BJ (cell line): ENCODE results near the gene SORCS2. TPM values are rescaled to one million over a fixed set of nuclear protein-coding genes. Genes with fewer than 3 reads are reported as not detected.

Source experiments
- CTCF ChIA-PET: fragments of 350-600 bp; formaldehyde crosslinking; extraction: SDS; loops from one replicate; lab custom pipeline; 2021; ENCODE audit warnings: antibody characterized with exemption, inconsistent platforms; lab: Yijun Ruan, JAX
- POLR2A ChIA-PET: fragments of 300-600 bp; sonication (Branson Sonifier 250); formaldehyde crosslinking; extraction: SDS; loops from one replicate; lab custom pipeline; 2021; ENCODE audit warnings: antibody characterized with exemption; lab: Charles Lee
- DNase-seq: peaks from one replicate; pipeline ENCODE4 v3.0.0-alpha.2; 2011; ENCODE audit warnings: low read depth
- H3K27me3 ChIP-seq: 2 replicates; pipeline ENCODE4 v1.6.0; 2011; ENCODE audit warnings: low read length; ENCODE audit not compliant: control insufficient read depth, insufficient read depth
- H3K36me3 ChIP-seq: 2 replicates; pipeline ENCODE4 v1.5.1; 2011; ENCODE audit warnings: low read length; ENCODE audit not compliant: control insufficient read depth, insufficient read depth
- H3K4me3 ChIP-seq: 2 replicates; pipeline ENCODE4 v1.5.1; 2011; ENCODE audit warnings: low read depth, mild to moderate bottlenecking, control low read depth, low read length
- CTCF ChIP-seq: IDR thresholded peaks from 2 replicates; pipeline ENCODE4 v1.5.1; 2011; ENCODE audit warnings: low read depth, mild to moderate bottlenecking, control low read depth, inconsistent platforms, low read length, moderate library complexity; ENCODE audit not compliant: insufficient read depth
- polyA plus RNA-seq: library from polyadenylated mRNA; depleted of rRNA; stranded (reverse); fragments of >200 nt; gene quantifications from 2 replicates; pipeline ENCODE4 v1.2.3, GENCODE V29; 2011

SORCS2 gene
- polyA plus RNA-seq, 1 experiment, result 0.63 TPM

GRCh38 chr4:7703688-7704087 is 511.4 kb downstream of the SORCS2 start:
- Histone ChIP-seq H3K4me3 (no peak overlapping the region), H3K36me3 (no peaks in the 10 kb centered on the region), H3K27me3 (0 out of 2 replicates have a peak, but pooled peaks cover 1% of the 10 kb centered on the region)
- CTCF ChIA-PET, result no interaction called here
- TF ChIP-seq CTCF, result no peak
- POLR2A ChIA-PET, result no interaction called here
- DNase-seq, result no peak

- no peak overlapping the region for H3K4me3 ChIP-seq
- H3K27me3 ChIP-seq, result 0 out of 2 replicates have a peak, but pooled peaks cover 1% of the 10 kb centered on the region
- ChIA-PET POLR2A (no interaction called here), CTCF (no interaction called here)
- TF ChIP-seq CTCF, result no peak
- H3K36me3 ChIP-seq, result no peaks in the 10 kb centered on the region
- DNase-seq, result no peak
These were observed 511.8 kb downstream of the SORCS2 start for GRCh38 chr4:7704091-7704490.

GRCh38 chr4:7704625-7705024 is 512.3 kb downstream of the SORCS2 start:
- Histone ChIP-seq H3K4me3 (no peak overlapping the region), H3K27me3 (0 out of 2 replicates have a peak, but pooled peaks cover 1% of the 10 kb centered on the region), H3K36me3 (no peaks in the 10 kb centered on the region)
- ChIA-PET CTCF (interaction anchor here (2.6 kb wide), 1 partner anchor 15 kb away, joined by 11 read pairs; no protein-coding TSS in a partner anchor), POLR2A (no interaction called here)
- no peak for DNase-seq
- TF ChIP-seq CTCF, result no peak

GRCh38 chr4:7705062-7705461 is 512.7 kb downstream of the SORCS2 start:
- no peaks in the 10 kb centered on the region for H3K36me3 ChIP-seq
- ChIA-PET POLR2A (no interaction called here), CTCF (interaction anchor here (0.7 to 2.6 kb wide), 2 partner anchors 15 to 23 kb away, joined by 3 to 11 read pairs; no protein-coding TSS in a partner anchor)
- no peak for TF ChIP-seq CTCF
- no peak for DNase-seq
- no peaks in the 10 kb centered on the region for H3K27me3 ChIP-seq
- H3K4me3 ChIP-seq, result no peak overlapping the region

- H3K36me3 ChIP-seq, result no peaks in the 10 kb centered on the region
- ChIA-PET POLR2A (no interaction called here), CTCF (interaction anchor here (0.7 to 2.6 kb wide), 2 partner anchors 14 to 24 kb away, joined by 3 to 11 read pairs; no protein-coding TSS in a partner anchor)
- no peak for TF ChIP-seq CTCF
- H3K4me3 ChIP-seq, result no peak overlapping the region
- H3K27me3 ChIP-seq, result no peaks in the 10 kb centered on the region
- no peak for DNase-seq
These were observed 513.3 kb downstream of the SORCS2 start for GRCh38 chr4:7705593-7705992.
